D721Med (cell line): ENCODE data around the gene ARFIP1.

Source experiments
- DNase-seq: peaks from one replicate; pipeline ENCODE4 v3.0.0; 2011; ENCODE audit warnings: low spot score; ENCODE audit not compliant: insufficient read length
- FAIRE-seq: peaks from 2 replicates; lab custom pipeline; 2011; peaks lifted over from hg19 to GRCh38; lab: Jason Lieb, UNC
- TF ChIP-seq, protein P1 (sequence below): IDR thresholded peaks from 2 replicates; pipeline ENCODE4 v1.5.1; 2012; ENCODE audit warnings: mild to moderate bottlenecking, control low read depth; ENCODE audit not compliant: insufficient read depth; ENCODE audit errors: missing control alignments

The ARFIP1 gene

DNA sequence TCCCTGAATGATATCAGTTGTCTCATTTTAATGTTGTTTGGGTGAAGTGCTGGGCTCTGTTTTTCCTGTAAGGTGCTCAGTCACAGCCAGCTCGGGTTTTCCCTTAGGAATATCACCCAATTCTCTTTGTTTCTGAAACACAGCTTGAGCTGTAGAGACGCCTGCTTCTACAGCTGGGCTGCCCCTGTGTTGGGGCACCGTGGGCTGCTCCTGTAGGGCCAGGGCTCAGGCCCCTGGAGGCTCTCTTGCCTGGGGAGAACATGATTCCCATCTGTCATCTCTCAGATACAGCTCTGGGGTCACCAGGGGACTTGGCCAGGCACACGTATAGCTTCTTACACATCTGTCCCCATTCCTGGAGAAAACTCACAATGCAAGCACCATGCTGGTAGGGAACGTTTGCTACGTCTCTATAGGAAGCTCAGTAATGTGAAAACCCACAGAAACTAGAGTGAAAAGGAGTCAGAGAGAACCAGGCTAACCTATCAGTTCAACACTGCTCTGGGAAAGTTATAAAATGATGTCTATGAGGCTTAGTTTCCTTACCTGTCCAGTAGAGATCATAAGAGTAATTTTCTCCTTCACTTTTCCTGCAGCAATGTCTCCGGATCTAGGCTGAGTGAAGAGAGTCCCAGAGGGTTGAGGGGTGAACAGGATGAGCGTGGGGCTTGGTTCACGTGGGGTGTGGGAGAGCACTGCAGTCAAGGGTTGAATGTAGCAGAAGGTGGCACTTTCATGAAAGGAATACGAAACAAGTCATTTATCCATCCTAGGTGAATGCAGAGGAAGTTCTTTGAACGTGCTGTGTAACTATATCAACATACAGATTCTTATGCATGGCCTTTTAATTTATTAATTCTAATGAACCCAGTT lies 170.9 kb downstream of the ARFIP1 start:
- FAIRE-seq = no peak
- TF ChIP-seq, protein P1, sequence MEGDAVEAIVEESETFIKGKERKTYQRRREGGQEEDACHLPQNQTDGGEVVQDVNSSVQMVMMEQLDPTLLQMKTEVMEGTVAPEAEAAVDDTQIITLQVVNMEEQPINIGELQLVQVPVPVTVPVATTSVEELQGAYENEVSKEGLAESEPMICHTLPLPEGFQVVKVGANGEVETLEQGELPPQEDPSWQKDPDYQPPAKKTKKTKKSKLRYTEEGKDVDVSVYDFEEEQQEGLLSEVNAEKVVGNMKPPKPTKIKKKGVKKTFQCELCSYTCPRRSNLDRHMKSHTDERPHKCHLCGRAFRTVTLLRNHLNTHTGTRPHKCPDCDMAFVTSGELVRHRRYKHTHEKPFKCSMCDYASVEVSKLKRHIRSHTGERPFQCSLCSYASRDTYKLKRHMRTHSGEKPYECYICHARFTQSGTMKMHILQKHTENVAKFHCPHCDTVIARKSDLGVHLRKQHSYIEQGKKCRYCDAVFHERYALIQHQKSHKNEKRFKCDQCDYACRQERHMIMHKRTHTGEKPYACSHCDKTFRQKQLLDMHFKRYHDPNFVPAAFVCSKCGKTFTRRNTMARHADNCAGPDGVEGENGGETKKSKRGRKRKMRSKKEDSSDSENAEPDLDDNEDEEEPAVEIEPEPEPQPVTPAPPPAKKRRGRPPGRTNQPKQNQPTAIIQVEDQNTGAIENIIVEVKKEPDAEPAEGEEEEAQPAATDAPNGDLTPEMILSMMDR = no peak
- DNase-seq = no peak

DNA sequence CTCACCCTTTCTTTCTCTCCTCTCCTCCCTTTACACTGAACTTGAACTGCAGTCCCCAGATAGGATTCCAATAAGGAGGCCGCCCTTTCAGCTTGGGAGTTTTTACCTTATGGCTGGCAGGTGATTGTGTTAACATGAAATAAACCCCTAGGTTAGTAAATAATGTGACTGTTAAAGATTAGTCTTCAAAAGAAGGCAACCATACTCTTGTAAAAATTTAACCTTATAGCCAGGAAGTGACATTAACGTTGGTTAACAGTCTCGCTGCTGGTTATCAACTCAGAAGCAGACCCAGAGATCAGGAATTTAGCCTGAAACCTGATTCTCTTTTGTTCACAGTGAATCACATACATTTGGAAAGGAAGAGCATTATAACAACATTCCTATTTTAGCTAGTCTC lies 171.6 kb downstream of the ARFIP1 start:
- TF ChIP-seq, protein P1 = no peak
- FAIRE-seq = no peak
- no peak for DNase-seq

DNA sequence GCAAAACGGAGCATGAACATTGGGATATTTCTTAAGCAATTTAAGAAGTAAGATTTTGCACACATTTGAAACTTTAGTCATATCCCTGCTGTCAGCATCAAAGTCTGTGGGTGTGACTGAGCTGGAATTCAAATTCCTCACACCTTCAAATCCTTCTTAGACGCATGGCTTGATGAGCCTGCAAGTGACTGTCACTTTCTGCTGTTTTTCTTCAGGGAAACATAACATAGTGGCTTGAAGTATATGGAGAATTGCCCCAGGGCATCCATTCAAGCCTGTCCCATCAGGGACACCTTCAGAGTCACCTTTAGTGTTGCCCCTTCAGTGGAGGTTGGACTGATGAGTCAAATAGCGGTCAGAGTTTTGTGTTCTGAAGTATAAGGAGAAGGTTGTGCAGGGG lies 173.8 kb downstream of the ARFIP1 start:
- DNase-seq (no peak), FAIRE-seq (no peak)
- TF ChIP-seq, protein P1 = no peak

DNA sequence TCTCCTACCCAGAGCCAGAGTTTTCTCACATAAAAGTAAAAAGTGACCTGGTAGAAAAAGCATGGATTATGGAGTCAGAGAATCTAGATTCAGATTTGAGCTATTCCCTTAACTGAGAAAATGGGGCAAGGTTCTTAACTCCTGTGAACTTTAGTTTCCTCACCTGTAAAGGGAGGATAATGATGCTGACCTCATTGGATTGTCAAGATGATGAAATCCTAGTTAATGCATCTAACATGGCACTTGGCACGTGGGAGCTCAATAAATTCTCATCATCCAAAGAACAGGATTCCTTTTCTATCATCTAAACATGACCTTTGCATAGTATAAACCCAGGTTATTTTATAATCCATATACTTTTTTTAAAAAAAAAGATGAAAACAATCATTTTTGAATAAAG lies 175.0 kb downstream of the ARFIP1 start:
- FAIRE-seq = no peak
- DNase-seq = no peak
- TF ChIP-seq, protein P1 = no peak

DNA sequence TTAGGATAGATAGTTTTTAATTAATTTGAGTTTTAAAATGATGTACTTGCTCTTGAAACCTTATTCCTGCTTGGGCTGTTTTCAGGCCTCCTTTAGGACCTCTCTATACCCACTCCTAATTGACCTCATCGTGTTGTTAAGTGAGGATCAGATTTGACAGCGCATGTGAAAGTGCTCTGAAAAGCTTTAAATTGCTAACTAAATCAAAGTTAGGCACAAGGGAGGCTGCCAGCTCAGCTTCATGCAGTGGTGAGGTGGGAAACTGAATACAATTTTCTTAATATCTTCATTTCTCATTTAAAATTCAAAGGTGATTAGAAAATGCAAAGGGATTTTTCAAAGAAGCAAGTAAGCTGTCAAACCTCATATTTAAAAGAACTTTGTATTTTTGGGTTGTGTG lies 176.4 kb downstream of the ARFIP1 start:
- DNase-seq (no peak), FAIRE-seq (no peak)
- TF ChIP-seq, protein P1 = no peak

DNA sequence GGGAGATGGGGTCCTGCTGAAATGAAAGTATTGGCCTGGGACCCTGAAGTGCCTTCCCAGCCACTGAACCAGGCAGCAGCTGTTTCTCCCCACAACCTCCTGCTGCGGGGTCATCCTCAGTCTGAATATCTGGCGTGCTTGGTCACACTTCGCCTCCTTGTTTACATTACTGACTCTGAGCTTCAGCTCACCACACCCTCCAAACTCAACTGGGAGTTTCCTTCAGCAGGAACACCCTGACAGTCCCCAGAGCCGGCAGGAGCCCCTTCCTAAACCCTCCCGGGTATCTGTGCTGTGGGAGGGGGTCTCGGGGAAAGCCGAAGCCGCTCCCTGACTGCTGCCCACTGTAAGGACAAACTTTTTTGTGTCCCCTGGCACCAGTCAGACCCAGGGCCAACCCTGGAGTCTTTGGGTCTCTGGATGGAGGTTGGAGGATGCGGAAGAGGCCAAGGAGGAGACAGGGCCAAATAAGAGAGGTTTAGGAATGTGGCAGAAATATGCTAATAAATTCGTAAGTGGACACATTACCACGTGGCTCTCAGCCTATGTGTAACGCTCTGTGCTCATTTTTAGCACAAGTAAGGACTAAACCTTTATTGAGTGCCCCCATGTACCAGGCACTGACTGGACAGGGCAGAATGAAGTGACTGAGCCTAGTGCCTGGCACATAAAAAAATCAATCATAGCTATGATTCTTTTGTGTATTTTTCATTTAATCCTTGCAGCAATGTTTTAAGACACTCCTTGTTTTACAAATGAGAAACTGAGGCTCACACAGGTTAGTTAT lies 177.1 kb downstream of the ARFIP1 start:
- TF ChIP-seq, protein P1 = no peak
- no peak for FAIRE-seq
- DNase-seq = no peak
